SJSA1 (cell line): ENCODE data around the gene LHX2. TPM values are rescaled to one million over a fixed set of nuclear protein-coding genes. Genes with fewer than 3 reads are reported as not detected.

ENCODE experiments used
- DNase-seq, 2 experiments: peaks; one replicate each; pipeline ENCODE4 v3.0.0-alpha.2; 2015 to 2020; ENCODE audit warnings: low spot score in 2 of 2, low read depth in 1 of 2
- H3K27ac ChIP-seq: fragments of 250-450 bp; sonication (Bioruptor Pico); 2 replicates; pipeline ENCODE4 v1.5.1; 2020; ENCODE audit warnings: mild to moderate bottlenecking, moderate library complexity
- H3K27me3 ChIP-seq: fragments of 250-450 bp; sonication (Bioruptor Pico); replicated peaks from 2 replicates; pipeline ENCODE4 v1.5.1; 2020; ENCODE audit warnings: mild to moderate bottlenecking, moderate library complexity
- H3K36me3 ChIP-seq: fragments of 250-450 bp; sonication (Bioruptor Pico); 2 replicates; pipeline ENCODE4 v1.5.1; 2020; ENCODE audit warnings: mild to moderate bottlenecking
- H3K4me1 ChIP-seq: fragments of 250-450 bp; sonication (Bioruptor Pico); replicated peaks from 2 replicates; pipeline ENCODE4 v1.6.1; 2021; ENCODE audit warnings: mild to moderate bottlenecking
- H3K4me3 ChIP-seq: fragments of 250-450 bp; sonication (Bioruptor Pico); 2 replicates; pipeline ENCODE4 v1.5.1; 2020; ENCODE audit warnings: mild to moderate bottlenecking
- H3K9me3 ChIP-seq: fragments of 250-450 bp; sonication (Bioruptor Pico); replicated peaks from 2 replicates; pipeline ENCODE4 v1.5.1; 2020; ENCODE audit warnings: mild to moderate bottlenecking
- total RNA-seq: library from RNA; depleted of rRNA; stranded (reverse); fragments of >200 nt; shearing (Covaris generic); gene quantifications from 2 replicates; pipeline ENCODE4 v1.2.3, GENCODE V29; 2014

LHX2 gene
- total RNA-seq, 1 experiment from 2014 or later: 0.18 TPM

DNA sequence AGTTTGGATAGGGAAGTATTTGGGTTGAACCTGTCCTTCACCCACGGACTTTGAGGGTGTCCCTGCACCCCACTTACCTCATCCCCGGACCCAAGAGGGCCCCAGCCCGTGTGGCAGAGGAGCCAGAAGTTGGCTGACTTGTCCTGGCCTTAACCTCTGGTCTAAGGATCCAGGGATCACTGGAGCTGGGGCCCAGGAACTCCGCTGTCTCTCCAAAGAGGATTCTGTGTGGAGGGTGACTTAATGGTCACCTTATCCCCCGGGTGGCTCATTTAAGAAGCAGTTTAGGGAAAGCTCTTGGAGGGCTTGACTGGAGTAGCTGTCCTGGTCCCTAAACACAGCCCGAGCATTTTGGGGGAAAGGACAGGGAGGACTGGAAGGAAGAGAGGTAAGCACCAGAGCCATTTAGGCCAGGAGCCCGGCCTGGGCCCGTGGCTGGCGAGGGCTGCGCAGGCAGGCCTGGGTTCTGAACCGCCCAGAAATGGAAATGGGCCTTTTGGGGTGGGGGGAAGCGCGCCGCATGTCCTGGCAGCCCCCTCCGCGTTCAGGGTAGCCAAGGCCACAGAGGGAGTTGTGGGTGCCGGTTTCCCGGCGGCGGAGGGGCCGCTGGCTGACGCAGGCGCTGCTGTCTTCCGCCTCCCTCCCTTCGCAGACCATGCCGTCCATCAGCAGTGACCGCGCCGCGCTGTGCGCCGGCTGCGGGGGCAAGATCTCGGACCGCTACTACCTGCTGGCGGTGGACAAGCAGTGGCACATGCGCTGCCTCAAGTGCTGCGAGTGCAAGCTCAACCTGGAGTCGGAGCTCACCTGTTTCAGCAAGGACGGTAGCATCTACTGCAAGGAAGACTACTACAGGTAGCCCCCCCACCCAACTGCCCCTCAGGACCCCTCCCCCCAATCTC is 2.0 kb downstream of the LHX2 start:
- no peak for DNase-seq
- peaks cover 5% of the 10 kb centered on the region for H3K4me1 ChIP-seq
- peaks cover 6% of the 10 kb centered on the region; the same call in 1 of the 2 replicates for H3K9me3 ChIP-seq
- peaks cover 44% of the 10 kb centered on the region for H3K27me3 ChIP-seq
- H3K36me3 ChIP-seq: no peaks in the 10 kb centered on the region
- no peak overlapping the region for H3K4me3 ChIP-seq
- H3K27ac ChIP-seq: no peak overlapping the region

DNA sequence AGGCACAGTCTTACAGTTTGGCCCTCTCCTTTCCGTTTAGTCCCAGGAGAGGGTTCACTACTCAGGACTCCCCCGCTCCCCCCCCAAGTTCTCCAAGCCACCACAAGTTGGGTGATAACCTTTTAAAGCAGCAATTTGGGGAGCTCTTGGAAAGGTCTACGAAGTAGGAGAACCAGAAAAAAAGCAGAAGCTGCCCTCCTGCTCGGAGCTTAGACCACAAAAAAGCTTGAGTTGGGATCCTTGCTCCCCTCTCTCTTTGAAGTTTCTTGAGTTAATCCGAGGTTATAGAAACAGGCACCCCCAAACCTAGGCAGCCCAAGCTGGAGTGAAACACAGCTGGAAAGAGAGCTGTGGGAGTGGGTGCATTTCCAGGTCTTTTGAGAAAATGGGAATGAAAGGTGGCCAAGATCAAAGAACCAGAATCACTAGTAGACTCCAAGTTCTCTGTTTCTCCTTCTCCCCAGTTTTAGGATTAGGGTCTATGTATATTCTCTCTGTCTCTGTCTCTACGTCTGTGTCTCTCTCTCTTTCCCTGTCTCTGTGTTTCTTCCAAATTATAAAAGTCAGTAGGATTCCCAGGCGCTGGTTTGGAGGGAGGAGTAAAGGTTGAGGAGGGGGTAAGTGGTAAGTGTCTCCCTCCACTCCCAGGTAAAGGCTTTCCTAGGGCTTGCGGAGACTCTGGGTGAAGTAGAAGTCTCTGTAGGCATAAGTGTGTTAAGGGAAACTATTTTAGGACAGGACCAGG is 2.8 kb downstream of the LHX2 start:
- H3K27me3 ChIP-seq: peaks cover 42% of the 10 kb centered on the region

DNA sequence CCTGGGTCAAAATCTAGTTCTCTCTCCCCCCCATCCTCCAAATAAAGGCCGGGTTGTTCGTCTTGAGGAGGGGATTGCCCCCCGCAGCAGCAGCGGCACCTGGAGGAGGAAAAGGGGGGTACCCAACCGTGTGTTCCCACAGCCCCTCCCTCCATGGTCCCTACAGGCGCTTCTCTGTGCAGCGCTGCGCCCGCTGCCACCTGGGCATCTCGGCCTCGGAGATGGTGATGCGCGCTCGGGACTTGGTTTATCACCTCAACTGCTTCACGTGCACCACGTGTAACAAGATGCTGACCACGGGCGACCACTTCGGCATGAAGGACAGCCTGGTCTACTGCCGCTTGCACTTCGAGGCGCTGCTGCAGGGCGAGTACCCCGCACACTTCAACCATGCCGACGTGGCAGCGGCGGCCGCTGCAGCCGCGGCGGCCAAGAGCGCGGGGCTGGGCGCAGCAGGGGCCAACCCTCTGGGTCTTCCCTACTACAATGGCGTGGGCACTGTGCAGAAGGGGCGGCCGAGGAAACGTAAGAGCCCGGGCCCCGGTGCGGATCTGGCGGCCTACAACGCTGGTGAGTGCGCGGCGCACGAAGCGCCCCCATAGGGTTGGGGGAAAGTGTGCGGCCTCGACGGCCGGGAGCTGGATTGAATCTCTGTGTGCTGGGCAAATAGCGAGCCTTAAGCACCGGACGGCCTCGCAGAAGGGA is 3.5 kb downstream of the LHX2 start:
- Histone ChIP-seq H3K36me3 (no peaks in the 10 kb centered on the region), H3K4me3 (no peak overlapping the region), H3K27ac (no peak overlapping the region), H3K9me3 (peaks cover 6% of the 10 kb centered on the region; the same call in 1 of the 2 replicates), H3K4me1 (peaks cover 5% of the 10 kb centered on the region), H3K27me3 (peaks cover 38% of the 10 kb centered on the region)
- no peak for DNase-seq

More for the DNA sequence above, 2.8 kb downstream of the LHX2 start:
- no peak overlapping the region for H3K4me3 ChIP-seq
- DNase-seq: no peak
- peaks cover 6% of the 10 kb centered on the region; the same call in 1 of the 2 replicates for H3K9me3 ChIP-seq
- peaks cover 5% of the 10 kb centered on the region for H3K4me1 ChIP-seq
- no peak overlapping the region for H3K27ac ChIP-seq
- H3K36me3 ChIP-seq: no peaks in the 10 kb centered on the region

DNA sequence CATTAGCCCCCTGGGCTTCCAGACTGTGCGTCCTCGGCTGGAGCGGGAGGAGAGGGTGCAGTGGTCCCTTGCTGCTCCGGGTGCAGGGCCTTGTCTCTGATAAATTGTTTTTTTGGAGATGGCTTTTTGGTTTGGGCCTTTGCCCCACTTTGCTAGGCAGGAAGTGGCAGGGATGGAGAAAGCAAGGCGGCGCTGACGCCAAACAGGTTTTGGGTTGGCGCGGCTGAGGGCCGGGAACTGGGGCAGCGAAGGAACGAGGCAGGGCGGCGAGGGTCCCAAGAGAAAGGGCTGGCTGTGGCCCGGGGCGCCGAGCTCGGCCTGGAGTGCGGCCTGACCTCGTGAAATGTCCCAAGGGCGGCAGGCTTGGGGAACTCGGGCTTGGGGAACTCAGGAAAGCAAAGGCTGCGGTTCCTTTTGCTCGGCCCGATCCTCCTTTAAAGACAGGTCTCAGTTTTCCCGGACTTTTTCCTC is 4.1 kb downstream of the LHX2 start:
- no peak overlapping the region for H3K4me3 ChIP-seq
- peaks cover 32% of the 10 kb centered on the region for H3K27me3 ChIP-seq
- DNase-seq: no peak
- peaks cover 6% of the 10 kb centered on the region; the same call in 1 of the 2 replicates for H3K9me3 ChIP-seq
- no peaks in the 10 kb centered on the region for H3K36me3 ChIP-seq
- peaks cover 5% of the 10 kb centered on the region for H3K4me1 ChIP-seq
- H3K27ac ChIP-seq: no peak overlapping the region

DNA sequence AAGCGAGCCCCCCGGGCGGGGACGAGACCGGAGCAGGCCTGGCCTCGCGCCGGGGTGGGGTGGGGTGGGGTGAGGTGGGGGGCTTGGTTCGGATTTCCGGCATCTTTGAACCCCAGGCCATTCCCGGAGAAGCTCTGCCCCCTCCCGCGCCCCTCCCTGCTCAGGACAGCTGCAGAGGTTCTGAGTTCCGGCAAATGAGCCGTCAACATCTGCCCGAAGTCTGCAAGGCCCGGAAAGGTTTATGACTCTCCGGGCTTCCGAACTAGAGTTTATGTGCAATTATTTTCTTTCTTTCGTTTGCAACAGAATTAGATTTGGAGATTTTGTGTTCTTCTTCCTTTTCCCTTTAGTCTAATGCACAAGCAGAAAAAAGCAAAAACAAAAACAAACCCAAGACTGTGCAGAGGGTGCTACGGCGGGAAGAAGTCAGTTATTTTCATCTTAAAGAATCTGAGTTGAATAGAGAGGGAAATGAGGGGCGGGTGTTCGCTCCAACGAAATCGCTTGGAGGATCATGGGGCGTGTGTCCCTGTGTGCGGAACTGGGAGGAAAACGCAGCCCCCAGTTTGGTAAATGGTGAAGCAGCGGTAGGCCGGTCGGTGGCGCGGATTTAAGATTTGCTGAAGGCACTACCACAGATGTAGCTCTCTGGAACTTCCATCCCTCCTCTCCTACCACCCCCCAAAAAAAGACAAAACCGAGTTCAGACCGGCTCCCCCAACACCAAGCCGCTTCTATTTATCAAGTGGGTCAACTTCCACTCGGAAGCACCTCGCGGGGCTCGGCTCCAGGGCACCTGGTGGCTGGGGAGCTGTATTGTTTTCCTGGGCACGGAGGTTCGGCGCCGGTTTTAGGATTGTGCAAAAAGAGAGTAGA is 4.8 kb downstream of the LHX2 start:
- Histone ChIP-seq H3K4me1 (peaks cover 5% of the 10 kb centered on the region), H3K36me3 (no peaks in the 10 kb centered on the region), H3K27ac (no peak overlapping the region), H3K9me3 (peaks cover 6% of the 10 kb centered on the region; the same call in 1 of the 2 replicates), H3K27me3 (peaks cover 27% of the 10 kb centered on the region), H3K4me3 (no peak overlapping the region)
- DNase-seq: no peak

DNA sequence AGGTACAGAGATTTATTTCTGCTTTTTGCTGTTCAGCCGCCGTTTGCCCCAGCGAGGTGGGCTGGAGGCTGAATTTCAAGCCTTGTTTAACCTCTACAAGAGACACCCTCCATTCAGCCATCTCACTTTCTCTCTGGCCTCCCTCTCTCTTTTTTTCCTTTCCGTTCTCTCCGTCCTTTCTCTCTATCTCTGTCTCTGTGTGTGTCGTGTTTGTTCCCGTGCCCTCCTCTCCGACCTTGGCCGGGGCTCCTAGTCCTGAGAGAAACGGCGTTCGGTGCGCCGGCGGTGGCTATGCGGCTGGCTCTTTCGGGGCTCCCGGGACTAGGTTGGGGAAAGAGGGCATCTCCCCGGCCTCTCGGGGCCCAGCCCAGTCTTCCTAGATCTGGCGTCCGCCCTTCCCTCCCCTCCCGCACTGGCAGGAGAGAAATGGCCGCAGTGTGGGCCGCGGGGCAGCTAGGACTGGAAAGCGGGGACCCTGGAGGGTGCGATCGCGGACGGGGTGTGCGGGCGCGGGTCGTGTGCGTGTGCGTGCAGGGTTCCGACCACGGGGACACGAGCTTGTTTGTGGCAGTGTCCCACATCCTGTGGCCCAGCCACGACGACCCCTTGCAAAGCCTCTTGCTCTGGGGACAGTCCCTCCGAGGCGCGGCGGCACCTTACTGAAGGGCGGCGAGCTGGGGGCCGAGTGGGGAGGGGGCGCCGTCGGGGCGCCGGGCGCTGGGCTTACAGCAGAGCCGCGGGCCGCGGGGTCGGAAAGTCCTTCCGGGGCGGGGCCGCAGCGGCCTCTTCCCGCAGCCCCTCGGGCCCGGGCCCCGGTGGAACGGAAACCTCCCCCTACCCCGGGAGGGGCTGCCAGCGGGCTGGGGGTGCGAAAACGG is 5.7 kb downstream of the LHX2 start:
- H3K27me3 ChIP-seq: peaks cover 22% of the 10 kb centered on the region; the same call in 1 of the 2 replicates
- DNase-seq: no peak
- no peak overlapping the region for H3K4me3 ChIP-seq
- no peak overlapping the region for H3K27ac ChIP-seq
- H3K36me3 ChIP-seq: no peaks in the 10 kb centered on the region
- H3K4me1 ChIP-seq: no peaks in the 10 kb centered on the region
- no peaks in the 10 kb centered on the region for H3K9me3 ChIP-seq

DNA sequence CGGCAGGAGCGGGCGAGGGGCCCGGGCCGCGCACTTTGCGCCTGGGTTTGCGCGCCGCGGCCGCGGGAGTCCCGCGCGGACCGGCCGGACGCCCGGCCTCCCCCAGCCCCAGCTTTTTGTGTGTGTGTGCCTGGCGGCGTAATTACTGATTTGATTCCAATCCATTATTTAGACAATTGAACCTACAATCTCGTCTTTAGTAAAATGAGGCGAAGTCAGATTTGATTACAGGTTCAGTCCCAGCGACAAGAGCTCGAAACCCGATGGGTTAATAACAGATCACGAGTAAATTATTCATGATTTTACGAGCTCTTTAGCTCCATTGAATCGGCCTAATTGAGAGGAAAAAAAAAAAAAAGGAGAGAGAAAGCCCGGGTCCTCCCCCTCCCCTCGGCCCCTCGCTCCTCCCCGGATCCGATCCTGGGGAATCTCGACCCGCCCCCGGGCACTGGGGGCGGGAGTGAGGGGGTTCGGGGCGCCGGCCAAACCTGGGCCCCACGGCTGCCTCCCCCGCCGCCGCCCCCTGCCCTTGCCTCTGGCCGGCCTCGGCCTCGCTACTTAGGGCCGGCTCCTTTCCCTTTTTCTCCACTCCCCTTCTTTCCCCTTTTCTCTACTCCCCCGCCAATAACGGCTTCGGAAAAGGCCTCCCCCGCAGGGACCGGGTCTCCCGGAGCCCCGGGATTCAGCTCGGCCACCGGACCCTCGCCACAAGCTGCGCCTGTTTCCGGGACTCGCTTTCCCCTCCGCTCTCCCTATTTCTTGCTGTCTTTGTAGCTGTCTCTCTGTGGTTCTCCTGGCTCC is 6.6 kb downstream of the LHX2 start:
- peaks cover 22% of the 10 kb centered on the region; the same call in 1 of the 2 replicates for H3K27me3 ChIP-seq
- no peaks in the 10 kb centered on the region for H3K36me3 ChIP-seq
- no peak overlapping the region for H3K27ac ChIP-seq
- no peaks in the 10 kb centered on the region for H3K4me1 ChIP-seq
- no peak for DNase-seq
- H3K4me3 ChIP-seq: no peak overlapping the region
- H3K9me3 ChIP-seq: no peaks in the 10 kb centered on the region

DNA sequence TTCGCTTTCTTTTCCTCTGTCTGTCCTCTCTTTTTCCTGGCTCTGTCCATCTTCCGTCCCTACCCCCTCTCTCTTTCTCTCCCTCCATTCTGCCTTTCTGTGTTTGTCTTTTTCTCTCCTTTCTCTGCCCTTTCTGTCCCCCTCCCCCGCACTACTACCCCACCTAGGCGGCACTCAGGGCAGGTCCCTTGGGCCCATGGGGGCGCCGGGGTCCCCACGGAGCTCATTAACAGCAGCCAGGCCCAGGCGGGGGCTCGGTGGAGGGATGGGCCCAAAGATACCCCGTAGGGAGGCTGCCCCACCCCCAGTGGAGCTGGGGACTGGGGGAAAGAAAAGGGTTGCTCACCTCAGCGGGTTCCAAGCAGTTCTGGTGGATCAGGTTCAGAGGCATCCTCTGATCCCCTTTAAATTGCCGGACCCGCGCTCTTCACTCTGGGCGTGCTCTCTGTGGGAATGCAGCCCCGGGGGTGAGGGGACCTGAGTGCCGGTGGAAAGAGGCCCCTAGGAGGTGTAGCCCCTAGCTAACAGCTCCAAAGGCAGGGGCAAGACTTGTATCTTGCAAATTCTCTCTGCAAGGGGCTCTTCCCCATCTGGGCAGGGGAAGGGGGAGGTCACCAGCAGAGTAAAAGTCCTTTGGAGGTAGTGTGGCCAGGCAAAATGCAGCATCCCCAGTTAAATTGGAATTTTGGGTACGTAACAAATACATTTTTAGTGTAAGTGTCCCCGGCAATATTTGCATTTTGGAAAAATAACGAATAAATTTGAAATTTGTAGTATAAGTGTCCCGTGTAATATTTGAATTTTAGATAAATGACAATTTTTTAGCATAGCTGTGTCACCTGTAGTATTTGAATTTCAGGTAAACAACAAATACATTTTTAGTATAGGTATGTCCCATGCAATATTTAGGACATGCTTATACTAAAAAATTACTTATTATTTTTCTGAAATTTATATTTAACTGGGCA is 7.4 kb downstream of the LHX2 start:
- no peaks in the 10 kb centered on the region for H3K36me3 ChIP-seq
- no peak overlapping the region for H3K4me3 ChIP-seq
- H3K27me3 ChIP-seq: peaks cover 22% of the 10 kb centered on the region; the same call in 1 of the 2 replicates
- no peaks in the 10 kb centered on the region for H3K4me1 ChIP-seq
- no peaks in the 10 kb centered on the region for H3K9me3 ChIP-seq
- H3K27ac ChIP-seq: no peak overlapping the region
- no peak for DNase-seq

DNA sequence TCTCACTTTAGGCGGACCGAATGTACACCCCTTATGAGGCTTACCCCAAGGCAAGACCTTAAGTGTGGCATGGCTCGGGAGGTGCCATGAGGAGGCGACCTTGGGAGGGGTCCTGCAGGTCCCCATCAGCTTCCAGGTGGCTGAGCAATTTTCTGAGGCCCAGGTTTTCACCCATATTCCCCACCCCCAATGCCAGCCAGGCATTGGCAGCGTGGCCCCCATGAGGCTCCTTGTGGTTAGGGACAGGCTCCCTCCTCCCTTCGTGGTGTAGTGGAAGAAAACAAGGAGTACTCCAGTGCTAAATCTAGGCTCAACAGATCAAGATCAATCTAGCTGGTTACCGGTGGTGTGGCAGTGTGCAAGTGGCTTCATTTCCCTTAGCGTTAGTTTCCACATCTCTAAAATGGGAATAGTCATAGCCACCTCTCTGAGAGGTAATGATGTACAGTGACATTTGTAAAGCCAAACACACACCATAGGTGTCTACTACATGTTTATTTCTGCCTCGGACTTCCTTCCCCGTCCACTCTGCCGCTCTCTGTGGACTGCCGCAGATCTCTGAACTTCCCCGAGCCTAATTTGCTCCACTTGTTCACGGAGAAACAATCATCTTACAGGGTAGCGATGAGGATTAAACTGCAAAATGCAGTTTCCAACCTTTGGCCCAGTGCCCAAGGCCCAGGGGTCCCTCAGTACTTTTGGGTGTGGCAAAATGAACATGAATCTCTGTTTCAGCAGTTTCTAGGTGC is 8.4 kb downstream of the LHX2 start:
- H3K9me3 ChIP-seq: no peaks in the 10 kb centered on the region
- H3K4me3 ChIP-seq: no peak overlapping the region
- no peak for DNase-seq
- H3K4me1 ChIP-seq: no peaks in the 10 kb centered on the region
- H3K36me3 ChIP-seq: no peaks in the 10 kb centered on the region
- H3K27me3 ChIP-seq: peaks cover 22% of the 10 kb centered on the region; the same call in 1 of the 2 replicates
- H3K27ac ChIP-seq: no peak overlapping the region
